Coronary artery (tissue), 2 donors: Measurements from ENCODE around the gene UPK1B.

Experiments used
- DNase-seq: peaks from one replicate; pipeline ENCODE4 v3.0.0-alpha.2; 2017; ENCODE audit warnings: low spot score
- H3K27ac ChIP-seq, 2 donors: fragments of 200-600 bp; sonication (generic); one replicate each; pipeline ENCODE4 v1.5.1; 2016 to 2019
- H3K4me3 ChIP-seq: fragments of 200-600 bp; sonication (generic); 2 replicates; pipeline ENCODE4 v1.5.1; 2016; ENCODE audit warnings: mild to moderate bottlenecking, moderate library complexity
- TF ChIP-seq, protein P1 (sequence below): fragments of 200-600 bp; sonication (generic); IDR thresholded peaks from one replicate; pipeline ENCODE4 v1.5.1; 2019; ENCODE audit warnings: antibody characterized with exemption

Gene UPK1B

GRCh38 chr3:119194237-119195150 is 21.1 kb downstream of the UPK1B start:
- DNase-seq, result no peak
- TF ChIP-seq, protein P1, sequence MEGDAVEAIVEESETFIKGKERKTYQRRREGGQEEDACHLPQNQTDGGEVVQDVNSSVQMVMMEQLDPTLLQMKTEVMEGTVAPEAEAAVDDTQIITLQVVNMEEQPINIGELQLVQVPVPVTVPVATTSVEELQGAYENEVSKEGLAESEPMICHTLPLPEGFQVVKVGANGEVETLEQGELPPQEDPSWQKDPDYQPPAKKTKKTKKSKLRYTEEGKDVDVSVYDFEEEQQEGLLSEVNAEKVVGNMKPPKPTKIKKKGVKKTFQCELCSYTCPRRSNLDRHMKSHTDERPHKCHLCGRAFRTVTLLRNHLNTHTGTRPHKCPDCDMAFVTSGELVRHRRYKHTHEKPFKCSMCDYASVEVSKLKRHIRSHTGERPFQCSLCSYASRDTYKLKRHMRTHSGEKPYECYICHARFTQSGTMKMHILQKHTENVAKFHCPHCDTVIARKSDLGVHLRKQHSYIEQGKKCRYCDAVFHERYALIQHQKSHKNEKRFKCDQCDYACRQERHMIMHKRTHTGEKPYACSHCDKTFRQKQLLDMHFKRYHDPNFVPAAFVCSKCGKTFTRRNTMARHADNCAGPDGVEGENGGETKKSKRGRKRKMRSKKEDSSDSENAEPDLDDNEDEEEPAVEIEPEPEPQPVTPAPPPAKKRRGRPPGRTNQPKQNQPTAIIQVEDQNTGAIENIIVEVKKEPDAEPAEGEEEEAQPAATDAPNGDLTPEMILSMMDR, result no peak
- no peak overlapping the region for H3K4me3 ChIP-seq
- no peak overlapping the region for H3K27ac ChIP-seq

GRCh38 chr3:119195151-119195476 is 21.7 kb downstream of the UPK1B start:
- TF ChIP-seq, protein P1, result no peak
- Histone ChIP-seq H3K4me3 (no peak overlapping the region), H3K27ac (no peak overlapping the region)
- no peak for DNase-seq

GRCh38 chr3:119195911-119196310 is 22.5 kb downstream of the UPK1B start:
- Histone ChIP-seq H3K27ac (no peak overlapping the region), H3K4me3 (no peak overlapping the region)
- DNase-seq, result no peak
- TF ChIP-seq, protein P1, result no peak

DNA sequence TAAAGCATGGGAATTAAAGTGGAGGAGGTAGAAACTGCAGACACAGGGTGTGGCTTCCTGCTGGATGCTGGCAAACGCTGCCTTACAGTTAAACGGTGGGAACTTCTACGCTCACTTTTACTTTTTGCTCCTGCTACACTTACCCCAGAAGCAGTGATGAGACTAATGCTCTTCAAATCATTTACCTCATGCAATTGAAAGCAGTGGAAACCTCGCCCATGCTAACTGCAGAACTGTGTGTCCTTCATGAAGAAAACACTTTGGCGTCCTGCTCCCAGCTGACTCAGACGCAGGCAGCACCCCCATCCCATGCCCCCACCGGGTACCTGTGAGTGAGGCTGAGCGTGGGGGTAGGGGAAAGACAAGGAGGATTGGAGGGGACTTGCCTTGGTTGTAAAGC is 31.8 kb downstream of the UPK1B start:
- TF ChIP-seq, protein P1, result no peak
- no peak for DNase-seq
- no peak overlapping the region for H3K4me3 ChIP-seq

DNA sequence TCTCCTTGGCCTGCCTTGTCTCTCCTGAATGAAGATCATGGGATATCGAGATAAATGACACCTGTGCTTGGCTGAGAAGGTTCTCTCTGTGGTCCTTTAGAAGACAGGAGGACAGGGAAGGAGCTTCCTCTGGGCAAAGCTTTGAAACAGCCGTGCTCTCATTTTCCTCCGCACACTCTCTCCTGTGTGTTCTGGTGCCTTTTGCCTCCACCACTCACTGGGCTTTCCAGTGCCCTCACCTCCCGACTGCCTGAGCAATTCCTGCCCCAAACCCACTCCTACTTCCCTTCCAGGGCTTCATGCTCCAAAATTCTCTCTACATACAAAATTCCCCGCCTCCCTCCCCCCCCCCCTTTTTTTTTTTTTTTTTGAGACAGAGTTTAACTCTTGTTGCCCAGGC is 32.3 kb downstream of the UPK1B start:
- Histone ChIP-seq H3K27ac (no peak overlapping the region), H3K4me3 (no peak overlapping the region)
- DNase-seq, result no peak
- TF ChIP-seq, protein P1, result no peak

More for the DNA sequence above, 31.8 kb downstream of the UPK1B start:
- H3K27ac ChIP-seq, result no peak overlapping the region

DNA sequence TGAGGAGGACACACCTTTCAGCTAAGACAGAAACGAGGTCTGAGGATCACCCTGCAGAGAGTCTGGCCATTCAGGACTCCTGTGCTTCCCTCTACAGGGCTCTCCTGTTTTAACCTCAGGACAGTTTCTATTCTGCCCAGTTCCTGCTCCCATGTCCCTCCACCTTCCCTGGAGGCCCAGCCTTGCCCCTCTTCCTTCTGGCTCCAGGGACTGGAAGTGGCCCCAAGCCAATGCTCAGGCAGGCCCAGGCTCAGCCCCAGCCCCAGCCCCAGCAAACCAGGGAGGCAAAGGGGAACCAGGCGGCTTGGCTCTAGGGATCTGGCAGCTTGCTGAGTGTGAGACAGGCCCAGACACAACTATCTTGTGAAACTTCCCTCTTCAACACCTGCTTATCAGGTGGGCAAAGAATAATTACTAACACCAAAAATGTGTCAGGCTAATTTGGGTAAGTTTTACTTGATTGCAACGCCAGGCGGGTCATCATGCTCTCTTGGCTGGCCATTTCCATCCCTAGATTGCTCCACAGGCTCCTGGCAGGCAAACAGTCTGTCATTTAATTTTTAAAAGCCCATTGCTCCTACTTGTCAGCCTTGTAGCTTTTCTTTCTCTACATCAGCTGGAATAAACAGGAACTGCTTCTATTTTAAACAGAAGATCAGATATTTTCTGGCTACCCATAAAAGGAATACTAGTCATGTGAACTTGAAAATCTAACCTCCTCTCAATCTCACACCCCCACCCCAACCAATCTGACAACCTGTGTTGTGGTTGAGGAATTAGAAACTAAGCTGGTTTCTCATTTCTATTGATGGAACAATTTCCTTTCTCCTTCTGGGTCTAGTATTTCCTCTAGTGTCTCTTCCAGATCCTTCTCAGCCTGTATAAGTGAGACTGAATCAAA is 33.5 kb downstream of the UPK1B start:
- H3K27ac ChIP-seq, result no peak overlapping the region
- TF ChIP-seq, protein P1, result no peak
- no peak for DNase-seq
- no peak overlapping the region for H3K4me3 ChIP-seq
